Esophagus muscularis mucosa (tissue), 3 donors: ENCODE data around the gene C1orf116.

Experiments used
- POLR2A ChIP-seq: fragments of 450-650 bp; IDR thresholded peaks from one replicate; pipeline ENCODE4 v1.6.1; 2017; ENCODE audit warnings: antibody characterized with exemption, moderate library complexity, mild to moderate bottlenecking, low read depth
- TF ChIP-seq, protein P1 (sequence below), 3 experiments: fragments of 200-600 bp in 2 of 3; fragments of 450-650 bp in 1 of 3; sonication (generic) in 2 of 3; IDR thresholded peaks; one replicate each; pipeline ENCODE4 v1.5.1; 2017 to 2019; ENCODE audit warnings: antibody characterized with exemption in 3 of 3, mild to moderate bottlenecking in 2 of 3, moderate library complexity in 1 of 3

DNA sequence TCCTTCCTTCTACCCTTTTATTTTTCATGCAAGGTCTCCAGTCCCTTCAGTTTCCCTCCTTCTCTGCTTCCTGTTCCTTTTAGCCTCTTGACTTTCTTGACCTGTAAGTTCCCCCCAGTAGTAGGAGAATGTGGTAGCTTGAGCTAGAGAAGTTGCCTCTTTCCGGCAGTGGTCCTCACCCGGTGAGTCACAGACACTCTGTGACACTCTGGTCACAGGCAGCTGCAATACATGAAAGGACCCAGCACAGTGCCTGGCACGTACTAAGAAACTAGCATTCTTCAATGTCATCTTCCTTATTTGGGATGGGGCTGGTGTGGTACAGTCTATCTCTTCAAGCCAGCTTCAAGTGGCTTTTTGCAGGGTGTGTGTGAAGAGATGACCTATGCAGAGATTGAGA, 36.5 kb upstream of the C1orf116 start:
- TF ChIP-seq POLR2A: no peak
- TF ChIP-seq, protein P1, sequence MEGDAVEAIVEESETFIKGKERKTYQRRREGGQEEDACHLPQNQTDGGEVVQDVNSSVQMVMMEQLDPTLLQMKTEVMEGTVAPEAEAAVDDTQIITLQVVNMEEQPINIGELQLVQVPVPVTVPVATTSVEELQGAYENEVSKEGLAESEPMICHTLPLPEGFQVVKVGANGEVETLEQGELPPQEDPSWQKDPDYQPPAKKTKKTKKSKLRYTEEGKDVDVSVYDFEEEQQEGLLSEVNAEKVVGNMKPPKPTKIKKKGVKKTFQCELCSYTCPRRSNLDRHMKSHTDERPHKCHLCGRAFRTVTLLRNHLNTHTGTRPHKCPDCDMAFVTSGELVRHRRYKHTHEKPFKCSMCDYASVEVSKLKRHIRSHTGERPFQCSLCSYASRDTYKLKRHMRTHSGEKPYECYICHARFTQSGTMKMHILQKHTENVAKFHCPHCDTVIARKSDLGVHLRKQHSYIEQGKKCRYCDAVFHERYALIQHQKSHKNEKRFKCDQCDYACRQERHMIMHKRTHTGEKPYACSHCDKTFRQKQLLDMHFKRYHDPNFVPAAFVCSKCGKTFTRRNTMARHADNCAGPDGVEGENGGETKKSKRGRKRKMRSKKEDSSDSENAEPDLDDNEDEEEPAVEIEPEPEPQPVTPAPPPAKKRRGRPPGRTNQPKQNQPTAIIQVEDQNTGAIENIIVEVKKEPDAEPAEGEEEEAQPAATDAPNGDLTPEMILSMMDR (IDR thresholded peaks at IDR 0.05): no peak
